EL (cell line): ENCODE results near the gene GMDS.

Source experiments
- DNase-seq: peaks from one replicate; pipeline ENCODE4 v3.0.0-alpha.2; 2016

GMDS gene

DNA sequence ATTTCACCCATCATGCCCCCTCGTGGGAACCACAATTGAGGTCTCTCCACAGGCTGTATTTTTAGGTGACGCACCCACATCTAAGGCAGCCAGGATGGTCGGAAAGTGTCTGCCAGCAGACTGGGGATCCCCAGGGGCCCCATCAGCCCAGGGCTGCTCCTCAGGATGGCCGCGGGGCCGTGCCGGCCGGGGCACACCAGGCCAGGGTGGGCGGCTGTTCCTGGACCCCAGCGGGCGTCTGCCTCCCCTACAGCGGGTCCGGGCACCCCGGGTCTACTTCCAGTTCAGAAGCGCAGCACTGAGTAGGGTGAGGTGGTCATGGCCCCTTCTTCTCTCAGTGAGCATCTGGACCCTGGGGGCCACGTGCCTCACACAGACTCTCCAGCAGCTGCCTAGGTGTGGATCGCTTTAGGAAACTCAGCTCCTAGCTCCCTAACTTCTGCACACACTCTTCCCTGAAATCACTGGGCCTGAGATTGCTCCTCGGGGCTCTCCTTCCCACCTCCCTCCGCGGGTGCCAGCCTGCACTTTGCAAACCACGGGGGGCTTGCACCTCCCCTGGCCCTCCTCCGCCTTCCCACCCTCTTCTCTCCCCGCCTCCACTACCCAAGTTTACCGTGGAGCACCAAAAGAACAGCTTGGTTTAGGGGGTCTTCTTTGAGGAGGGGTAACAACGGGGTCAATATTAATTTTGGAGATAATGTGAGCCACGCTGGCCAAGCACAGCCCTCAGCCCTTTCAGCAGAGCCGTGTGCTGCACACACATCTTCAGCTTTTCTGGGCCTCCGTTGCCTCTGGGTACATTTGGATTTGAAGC, 649.9 kb downstream of the GMDS start:
- no peak for DNase-seq

DNA sequence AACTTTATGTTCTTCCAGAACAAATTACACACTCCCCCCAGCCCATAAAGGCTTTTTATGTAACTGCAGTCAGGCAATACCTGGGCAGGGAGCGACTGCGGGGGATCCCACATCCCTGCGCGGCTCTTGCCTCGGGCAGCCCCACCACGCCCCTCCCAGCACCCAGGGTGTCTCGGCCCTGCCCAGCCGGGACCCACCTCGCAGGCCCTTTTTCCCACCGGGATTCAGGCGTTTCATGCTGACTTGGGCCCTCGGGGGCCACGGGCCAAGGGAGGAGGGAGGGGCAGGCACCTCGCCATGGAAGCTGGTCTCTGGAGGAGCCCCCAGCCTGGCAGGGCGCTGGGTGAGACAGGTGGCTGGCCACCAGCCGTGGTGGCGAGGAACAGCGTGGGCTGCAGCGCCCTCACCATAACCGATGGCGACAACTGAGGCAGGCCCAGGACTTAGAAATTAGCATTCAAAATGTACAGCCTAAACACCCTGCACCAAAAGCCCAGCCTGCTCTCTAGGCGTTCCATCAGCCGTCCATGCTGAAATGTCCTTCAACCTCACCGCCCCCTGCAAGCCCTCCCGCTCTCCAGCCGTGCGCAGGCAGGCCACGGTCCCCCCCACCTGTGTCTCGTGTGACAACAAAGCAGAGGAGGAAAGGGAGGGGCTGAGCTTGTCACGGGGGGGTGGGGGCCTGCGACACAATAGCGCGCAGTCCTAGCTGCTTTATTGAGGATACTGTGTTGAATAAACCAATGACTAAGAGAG, 650.8 kb downstream of the GMDS start:
- no peak for DNase-seq

DNA sequence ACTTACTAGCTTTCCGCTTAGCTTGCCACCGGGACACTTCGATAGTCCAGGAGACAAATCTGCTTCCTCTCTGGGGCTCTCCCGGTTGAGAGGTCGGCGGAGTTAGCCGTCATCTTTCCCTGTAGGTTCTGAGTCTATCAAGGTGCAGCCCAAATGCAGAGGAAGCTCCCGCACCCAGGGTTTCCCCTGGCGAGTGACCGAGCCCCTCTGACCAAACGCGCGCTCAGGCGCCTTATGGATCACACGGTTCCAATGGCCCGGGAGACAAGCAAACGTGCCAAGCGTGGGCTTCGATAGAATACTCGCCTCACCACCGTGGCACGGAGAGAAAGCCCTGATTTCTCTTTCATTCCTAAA, 651.5 kb downstream of the GMDS start:
- DNase-seq, result no peak

DNA sequence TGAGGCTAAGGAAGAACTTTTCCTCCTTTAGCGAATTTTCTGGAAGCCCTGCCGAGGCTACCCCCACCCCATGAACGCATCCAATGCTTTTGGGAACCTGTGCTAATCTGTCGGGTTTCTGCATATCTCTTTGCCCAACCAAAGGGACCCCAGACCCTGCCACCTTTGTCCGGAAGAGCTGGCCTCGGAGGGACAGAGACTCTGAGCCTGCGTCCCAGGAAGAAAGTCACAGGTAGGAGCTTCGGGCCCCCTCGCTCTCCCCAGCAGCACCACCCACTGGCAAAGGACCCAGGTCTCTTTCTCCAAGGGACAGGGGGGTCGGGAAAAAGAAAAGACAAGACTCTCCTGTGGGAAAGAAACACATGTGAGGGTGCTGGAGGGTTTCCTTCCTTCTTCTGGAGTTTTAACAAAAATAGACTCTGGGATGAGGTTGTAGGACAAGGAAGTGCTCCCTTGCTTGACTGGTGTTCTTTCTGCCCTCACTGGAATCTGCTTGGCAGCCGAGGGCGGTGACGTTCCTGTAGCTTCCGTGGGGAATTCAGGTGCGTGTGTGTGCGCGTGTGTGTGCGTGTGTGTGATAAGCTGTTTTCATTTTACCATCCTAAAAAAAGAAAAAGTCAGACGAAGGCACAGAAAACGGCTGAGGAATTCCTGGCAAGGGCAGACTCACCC, 652.0 kb downstream of the GMDS start:
- DNase-seq, result no peak

DNA sequence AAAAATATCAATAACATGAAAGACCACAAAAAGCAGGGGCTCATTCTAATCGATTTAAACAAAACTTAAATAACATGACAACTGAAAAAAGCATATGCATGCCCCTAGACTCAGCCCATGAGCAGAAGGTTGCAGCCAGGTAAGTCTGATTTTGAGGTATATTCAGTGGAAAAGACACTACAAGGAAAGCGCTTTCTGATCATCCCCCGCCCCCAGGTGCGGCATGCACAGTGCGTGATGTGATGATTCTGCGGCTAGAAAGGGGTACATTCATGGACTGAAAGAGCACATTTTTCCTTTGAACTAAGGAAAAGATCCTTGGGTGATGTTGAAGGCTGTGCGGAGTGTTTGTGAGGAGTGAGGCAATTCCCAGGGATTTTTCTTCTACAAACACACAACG, 652.6 kb downstream of the GMDS start:
- DNase-seq, result no peak

DNA sequence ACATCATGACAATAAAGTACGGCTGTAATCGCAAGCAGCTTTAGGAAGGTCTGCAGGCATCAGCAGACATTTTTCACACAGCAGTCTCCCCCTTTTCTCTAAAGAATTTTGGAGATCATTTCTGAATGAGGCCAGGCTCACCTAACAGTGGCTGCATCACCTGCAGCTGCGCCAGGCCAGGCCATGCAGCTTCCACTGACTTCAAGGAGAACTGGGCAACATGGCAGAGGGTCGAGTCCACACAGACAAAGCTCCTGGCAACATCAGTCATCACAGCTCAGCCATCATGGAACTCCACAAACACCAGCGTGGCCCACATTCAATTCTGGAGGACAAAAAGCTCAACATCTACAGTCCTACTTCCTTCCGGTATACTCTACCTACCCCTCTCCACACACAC, 653.5 kb downstream of the GMDS start:
- no peak for DNase-seq

DNA sequence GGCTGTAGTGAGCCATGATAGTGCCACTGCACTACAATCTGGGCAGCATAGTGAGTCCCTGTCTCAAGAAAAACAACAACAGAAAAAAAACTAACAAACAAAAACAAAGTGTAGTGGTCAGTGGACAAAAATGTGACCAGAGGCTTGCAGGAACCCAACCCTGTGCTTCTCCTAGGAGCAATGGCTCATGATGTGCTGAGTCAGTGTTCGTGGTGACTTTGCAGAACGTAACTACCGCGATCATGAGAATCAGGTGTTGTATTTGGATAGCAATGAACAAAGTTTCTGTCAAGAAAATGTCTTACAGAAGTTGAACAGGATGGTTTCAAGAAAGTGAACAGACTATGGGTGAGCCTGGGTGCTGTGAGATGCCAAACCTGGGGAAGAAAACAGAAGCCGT, 654.2 kb downstream of the GMDS start:
- no peak for DNase-seq

DNA sequence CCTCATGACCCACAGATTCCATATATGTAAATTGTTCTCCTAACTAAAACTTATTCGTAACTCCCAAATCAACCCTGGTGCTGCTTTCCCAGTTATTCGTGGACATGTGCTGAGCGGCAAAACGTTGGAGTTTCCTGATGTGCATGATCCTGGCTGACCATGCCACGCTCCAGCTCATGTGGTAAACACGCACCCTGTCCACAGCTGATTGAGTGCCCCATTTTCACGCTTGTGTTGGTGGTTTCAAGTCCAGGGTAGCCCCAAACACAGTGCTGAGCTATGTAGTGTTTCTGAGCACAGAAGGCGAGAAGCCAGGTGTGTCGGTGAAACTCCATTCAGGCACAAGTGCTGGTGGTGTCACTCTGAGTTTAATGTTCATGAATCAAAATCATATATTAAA, 654.8 kb downstream of the GMDS start:
- no peak for DNase-seq

DNA sequence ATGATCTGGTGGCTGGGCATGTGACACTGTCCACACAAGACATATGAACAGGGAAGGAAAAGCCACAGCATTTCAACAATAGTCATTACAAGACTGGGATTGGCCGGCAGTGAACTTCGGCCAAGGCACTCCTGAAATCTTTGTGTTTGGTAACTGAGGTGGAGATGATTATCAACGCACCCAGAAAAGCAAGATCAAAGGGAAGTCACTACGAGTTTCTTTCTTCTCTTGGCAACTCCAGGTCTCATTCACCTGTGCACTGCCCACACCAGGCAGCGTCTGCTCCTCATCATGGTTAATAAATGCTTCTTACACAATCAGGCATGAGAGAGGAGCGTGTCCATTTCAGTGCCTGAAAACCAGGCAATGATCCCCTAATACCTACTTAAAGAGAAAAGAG, 656.2 kb downstream of the GMDS start:
- DNase-seq, result no peak

DNA sequence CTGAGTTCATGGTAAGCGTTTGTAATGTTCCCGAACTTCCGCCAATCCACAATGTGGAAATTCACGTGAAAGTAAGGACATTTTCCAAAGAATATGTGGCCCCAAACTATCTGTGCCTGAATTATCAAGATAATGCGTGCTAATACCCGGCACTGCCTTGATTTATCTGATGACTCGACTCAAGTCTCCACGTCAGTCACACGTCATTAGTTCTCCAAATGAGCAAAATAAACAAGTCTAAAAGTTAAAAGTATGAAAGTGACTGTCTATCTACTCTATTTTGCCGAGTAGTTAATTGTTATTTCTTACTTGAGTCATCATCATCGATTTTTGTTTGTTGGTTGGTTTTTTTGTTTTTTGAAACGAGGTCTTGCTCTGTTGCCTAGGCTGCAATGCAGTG, 657.4 kb downstream of the GMDS start:
- no peak for DNase-seq

DNA sequence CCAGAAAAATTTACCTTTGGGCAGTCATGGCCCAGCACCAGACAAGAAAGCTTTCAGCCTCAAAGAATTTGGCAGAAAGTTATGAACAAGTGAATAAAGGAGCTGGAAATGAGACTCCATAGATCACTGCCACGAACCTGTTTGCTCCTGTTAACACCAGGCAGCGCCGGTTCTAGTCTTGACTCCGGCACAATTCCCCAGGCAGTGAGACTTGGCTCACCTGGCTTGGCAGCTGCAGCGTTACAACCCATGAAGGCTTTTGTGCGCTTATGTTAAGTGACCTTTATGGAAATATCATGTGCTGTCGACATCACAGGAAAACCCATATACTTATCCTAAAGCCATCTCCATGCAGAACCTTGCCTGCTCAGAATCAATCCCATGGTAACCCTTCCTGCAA, 657.9 kb downstream of the GMDS start:
- DNase-seq, result no peak

DNA sequence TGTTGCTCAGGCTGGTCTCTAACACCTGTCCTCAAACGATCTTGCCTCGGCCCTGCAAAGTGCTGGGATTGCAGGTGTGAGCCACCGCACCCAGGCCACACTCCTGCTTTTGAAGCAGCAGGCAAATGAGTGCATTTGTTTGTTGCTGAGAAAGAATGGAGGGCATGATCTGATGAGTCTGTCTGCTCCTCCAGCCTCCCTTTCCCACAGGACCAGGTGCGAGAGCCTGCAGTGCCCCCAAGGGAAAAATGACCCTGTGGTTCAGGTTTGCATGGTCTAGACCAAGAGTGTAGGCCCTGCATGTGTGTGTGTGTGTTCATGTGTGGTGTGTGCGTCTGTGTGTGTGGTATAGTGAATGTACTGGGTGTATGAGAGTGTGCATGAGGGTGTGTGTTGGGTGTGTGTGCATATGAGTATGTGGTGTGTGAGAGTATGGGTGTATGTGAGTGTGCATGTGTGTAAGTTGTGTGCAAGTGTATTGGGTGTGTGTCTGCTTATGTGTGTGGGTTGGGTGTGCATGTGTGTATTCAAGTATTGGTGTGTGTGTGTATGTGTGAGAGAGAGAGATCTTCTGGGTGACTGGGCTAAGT, 658.4 kb downstream of the GMDS start:
- no peak for DNase-seq

DNA sequence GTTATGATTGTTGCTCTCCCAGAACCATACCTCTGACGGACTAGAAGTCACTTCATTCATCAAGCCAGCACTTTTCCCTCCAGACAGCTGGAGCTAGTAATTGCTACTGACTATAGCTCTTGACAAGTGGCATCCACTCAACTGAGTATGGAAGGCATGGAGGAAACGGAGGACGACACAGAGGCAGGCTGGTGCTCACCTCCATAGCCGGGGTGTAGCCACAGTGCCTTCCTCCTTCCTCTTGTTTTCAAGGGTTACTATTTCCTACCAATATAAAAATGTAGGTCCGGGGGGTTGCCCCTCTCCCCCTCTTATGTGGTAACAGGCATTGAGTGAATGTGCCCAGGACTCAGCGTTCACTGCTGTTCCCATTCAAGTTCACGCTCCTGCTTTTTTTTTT, 659.1 kb downstream of the GMDS start:
- DNase-seq, result no peak

DNA sequence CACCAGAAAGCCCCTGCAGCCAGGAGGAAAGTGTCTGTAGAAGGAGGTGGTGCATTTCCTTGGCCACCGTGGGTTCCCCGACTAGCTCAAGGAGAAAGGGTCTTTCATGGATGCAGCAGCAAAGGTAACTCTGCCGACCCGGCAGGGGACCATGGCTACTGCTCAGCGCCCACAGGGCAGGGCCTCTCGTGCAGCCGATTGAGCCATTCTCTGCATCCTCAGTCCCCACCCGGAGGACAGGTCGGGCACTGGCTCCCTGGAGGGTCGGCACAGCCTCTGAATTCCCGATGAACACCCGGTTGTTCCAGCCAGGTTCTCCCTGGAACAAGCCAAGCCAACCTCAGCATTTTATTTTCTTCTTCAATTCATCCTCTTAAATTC, 659.7 kb downstream of the GMDS start:
- no peak for DNase-seq

DNA sequence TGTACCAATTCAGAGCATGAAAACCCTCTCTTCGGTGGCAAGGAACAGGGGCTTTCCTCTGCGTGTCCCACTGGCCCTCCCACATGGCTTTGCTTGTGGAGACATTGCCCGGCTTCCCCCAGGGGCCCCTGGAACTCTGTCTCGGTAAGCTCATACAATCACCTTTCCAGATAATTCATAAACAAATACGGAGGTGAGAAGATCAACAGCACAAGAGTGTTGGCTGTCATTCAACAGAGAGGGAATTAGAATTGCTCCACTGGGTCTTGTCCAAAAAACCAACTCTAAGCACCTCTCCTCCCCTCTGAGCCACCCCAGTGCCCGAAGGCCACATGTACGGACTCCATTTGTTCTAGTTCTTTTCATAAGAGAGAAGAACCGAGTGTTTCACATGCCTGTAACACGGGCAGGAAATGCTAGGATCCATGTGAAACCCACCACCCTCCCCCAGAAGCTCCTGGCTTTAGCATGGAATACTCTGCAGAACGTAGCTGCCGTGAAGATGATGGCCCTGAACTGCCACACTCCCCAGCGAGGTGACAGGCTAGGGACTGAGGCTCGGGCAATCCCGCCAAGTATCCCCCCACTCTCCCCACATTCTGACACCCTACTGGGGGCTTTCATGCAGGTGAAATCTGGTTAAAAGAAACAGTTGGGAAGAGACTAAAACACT, 660.3 kb downstream of the GMDS start:
- DNase-seq, result no peak

DNA sequence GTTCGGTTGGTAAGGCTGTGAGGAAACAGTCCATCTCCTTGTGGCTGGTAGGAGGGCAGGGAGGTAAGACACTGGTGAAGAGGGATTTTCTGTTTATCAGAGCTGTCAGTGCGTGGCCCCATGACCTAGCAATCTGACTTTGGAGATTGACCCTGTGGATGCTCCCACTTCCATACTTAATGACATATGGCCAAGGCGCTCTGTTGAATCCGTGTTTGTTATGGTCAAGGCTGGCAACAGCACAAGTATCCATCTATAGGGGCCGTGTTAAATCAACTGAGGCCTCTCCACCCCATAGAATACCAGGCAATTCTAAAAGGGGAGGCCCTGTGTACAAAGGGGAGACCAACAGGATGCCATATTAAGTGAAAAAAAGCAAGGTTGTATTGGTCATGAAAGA, 661.3 kb downstream of the GMDS start:
- DNase-seq, result no peak

DNA sequence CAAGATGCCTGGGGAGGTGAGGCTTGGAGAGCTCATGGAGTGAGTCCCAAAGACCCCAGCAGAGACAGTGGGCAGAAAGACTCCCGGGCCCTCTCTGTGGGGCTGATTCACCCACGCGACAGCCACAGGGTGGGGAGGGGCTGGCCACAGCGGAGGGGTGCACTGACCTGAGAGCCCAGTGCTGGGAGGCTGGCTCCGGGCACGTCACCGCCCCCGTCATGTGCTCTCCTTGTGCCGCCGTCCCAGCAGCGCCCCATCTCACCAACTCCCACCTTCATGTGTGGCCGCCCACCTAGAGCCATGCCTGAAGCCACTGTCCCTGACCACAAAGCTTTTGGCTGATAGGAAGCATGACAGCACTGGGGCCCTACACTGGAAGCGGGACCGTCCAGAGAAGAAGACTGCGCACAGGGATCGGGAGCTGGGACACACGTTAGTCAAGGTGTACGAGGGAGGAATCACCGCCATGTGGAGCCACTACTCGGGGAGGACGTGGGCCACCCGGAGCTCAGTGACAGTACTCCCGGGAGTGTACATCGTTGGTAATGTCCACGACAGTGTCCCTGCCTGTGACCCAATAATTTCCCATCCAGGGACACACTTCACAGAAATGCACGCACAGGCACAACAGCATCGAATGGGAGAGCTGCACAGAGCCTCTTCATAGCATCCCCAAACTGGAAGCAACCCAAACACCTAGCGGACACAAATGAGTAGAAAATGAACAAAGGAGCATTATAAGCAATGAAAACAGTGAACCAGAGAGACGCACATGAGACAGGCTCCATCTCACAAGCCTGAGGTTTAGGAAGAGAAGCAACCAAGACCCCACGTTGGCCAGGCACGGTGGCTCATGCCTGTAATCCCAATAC, 664.0 kb downstream of the GMDS start:
- no peak for DNase-seq

DNA sequence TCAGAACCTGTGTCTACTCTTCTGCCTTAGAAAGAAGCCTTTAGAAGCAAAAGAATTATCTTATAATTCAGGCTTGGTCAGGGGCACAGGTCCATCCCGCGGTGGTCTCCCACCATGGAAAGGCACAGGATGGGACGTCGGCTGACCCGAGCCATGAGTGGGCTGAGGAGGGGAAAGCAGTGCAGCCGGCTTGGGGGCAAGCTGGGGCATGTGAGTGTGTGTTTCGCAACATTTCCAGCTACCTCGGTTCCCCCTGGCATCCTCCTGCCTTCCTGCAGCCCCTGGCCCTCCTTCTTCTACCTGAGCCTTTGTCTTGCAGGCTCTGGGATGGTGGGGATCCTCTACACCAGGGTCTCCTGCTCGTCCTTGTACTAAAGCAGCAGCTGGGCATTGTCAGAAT, 664.8 kb downstream of the GMDS start:
- no peak for DNase-seq

DNA sequence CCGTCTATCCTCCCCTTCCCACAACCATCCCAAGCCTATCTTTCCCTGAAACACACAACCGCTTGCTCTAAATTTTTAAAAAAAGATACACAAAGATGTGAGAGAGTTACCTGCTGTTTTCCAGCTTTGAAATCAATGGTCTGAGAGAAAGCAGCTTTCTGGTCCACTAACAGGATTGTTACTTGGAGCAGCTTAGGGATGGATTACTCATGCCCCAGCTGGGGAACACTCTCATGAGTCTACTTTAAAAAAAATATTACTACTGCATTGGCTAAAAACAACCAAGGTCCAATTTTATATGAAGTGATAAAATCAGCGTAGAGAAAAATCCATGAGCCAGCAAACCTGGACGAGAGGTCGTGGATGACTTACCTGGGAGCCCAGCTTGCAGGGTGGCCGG, 665.3 kb downstream of the GMDS start:
- no peak for DNase-seq

DNA sequence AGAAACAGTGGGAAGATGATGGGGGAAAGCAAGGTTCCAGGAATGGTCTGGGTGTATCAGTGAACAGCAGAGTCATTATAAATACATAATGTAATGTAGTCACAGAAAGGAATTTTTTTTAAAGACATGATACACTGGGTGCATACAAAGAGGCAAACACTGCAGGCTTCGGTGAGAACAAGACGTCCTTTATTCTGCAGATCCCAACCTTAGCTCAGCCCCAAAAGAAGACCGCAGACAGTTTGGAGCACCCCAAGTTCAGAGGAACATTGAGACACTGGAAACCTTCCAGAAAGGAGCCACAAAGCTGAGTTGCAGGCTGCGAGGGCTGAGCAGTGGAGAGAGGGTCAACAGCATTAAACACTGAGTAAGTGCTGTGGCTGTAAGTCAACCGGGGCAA, 666.3 kb downstream of the GMDS start:
- no peak for DNase-seq

DNA sequence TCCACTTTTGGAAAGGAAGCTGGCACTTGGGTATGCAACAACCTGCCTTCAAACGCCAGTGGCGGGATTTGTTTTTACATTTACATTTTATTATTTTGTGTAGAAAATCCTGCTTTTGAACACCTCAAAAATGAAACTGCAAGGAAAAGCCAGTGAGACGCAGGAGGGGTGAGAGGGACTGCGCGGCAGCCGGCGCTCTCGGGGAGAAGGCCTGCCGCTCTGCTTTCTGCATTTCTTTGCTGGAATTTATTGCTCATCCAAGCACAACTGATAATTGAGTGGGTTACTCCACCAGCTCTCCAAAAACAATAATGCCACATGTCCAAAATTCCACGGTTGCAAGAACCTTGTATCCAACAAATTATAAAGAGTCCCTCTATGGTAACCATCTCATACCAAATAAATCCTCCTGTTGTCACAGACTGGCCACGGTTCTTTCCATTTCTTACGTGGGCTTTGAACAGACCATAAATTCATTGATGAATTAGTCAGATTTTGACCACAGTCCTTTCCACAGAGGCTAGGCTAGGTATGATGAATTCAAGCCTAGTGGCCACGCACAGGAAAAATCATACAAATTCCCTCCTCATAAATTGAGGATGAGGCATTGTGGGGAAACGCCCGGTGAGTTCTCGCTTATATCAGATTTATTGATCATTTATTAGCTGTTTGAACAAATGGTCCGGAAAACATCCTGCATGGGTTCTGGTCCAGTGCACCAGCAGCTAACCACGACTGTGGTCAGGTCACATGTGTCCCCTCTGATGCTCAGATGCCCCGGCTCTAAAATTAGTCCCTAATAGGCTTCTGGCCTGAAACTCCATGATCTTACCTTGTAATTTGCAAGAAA, 667.3 kb downstream of the GMDS start:
- peak; percentile 12 for DNase-seq
